Gastrocnemius medialis (tissue), 4 donors: Measurements from ENCODE around the gene MALRD1.

Experiments used
- POLR2A ChIP-seq, 2 donors: fragments of 450-650 bp; IDR thresholded peaks; one replicate each; pipeline ENCODE4 v1.6.1; 2017; ENCODE audit warnings: antibody characterized with exemption in 2 of 2, mild to moderate bottlenecking in 2 of 2, moderate library complexity in 2 of 2
- TF ChIP-seq, protein P1 (sequence below), 5 experiments: fragments of 450-650 bp in 3 of 5; fragments of 200-600 bp in 2 of 5; sonication (generic) in 2 of 5; IDR thresholded peaks in 4 of 5; conservative IDR thresholded peaks in 1 of 5; 1 replicate in 4 of 5; 2 replicates in 1 of 5; pipeline ENCODE4 v1.5.1; 2016 to 2019; ENCODE audit warnings: antibody characterized with exemption in 5 of 5, mild to moderate bottlenecking in 3 of 5, moderate library complexity in 3 of 5

DNA sequence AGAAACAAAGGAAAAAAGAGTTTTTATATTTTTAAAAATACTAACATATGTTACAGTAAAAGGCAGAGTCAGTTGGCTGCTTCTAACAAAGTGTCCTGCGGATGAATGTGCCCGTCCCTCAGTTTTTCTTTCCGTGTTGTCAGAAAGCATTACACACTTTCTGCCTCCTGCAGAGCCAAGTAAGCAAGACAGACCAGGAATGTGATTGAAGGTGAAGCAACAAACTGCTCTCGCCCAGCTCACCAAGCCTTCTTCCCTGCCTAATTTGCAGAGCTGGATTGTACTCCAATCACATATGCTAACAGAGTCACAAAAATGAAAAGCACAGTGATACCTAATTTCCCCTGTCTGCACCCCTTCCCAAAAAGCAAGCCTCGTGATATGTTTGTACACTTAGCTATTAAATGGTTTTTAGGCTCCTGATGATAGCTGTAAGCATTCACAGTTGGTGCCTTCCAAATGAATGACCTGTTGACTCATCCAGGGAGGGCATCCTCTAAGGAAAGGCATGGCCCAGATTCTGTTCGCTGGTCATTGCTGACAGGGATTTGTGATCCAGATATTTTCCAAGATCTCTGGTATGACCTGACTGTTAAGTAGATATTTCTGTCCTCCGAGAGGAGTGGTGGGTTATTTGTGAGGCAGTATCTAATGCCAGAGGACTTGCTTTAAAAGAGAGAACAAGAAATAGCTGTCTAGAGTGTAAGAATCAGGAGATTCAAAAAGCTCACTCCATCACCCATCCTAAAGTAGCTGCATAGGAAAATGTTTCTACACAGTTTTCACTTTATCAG is 580.4 kb downstream of the MALRD1 start:
- TF ChIP-seq, protein P1, sequence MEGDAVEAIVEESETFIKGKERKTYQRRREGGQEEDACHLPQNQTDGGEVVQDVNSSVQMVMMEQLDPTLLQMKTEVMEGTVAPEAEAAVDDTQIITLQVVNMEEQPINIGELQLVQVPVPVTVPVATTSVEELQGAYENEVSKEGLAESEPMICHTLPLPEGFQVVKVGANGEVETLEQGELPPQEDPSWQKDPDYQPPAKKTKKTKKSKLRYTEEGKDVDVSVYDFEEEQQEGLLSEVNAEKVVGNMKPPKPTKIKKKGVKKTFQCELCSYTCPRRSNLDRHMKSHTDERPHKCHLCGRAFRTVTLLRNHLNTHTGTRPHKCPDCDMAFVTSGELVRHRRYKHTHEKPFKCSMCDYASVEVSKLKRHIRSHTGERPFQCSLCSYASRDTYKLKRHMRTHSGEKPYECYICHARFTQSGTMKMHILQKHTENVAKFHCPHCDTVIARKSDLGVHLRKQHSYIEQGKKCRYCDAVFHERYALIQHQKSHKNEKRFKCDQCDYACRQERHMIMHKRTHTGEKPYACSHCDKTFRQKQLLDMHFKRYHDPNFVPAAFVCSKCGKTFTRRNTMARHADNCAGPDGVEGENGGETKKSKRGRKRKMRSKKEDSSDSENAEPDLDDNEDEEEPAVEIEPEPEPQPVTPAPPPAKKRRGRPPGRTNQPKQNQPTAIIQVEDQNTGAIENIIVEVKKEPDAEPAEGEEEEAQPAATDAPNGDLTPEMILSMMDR (IDR thresholded peaks at IDR 0.05 in 4 of 5, conservative IDR thresholded peaks at IDR 0.05 in 1 of 5) = no peak
- TF ChIP-seq POLR2A (IDR thresholded peaks at IDR 0.05) = no peak
